Measurements from ENCODE around the gene CRBN. TPM values are rescaled to one million over a fixed set of nuclear protein-coding genes. Genes with fewer than 3 reads are reported as not detected.

CRBN gene
- total and polyA plus RNA-seq, 2 of the 13 experiments (the other 11 are each of a cell fraction or from before 2014, with no cell fraction given), result 30.8 to 36.1 TPM

DNA sequence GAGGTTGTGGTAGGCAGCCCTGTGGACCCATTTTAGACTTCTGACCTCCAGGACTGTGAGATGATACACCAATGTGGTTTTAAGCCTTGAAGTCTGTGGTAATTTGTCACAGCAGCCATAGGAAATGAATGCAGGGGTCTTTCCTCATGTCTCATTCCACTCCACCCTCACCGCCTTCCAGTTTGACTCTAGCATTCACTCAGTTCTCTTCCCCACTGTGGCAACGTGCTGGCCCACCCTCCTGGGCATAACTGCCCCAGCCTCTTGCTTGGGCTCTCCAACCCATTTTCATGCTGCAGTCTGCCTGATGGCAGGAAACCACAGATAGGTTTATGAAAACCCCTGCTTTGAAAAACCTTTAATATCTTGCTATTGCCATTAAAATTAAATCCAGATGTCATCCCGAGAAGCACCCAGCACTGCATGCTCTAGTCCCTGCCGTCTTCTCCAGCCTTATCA, 60.1 kb downstream of the CRBN start (continued):
- TF ChIP-seq ZNF615 (CRISPR knock-in tag; IDR thresholded peaks at IDR 0.05; ENCODE audit: borderline replicate concordance) (no peak), MAFK (conservative IDR thresholded peaks at IDR 0.05 in 1 of 2, IDR thresholded peaks at IDR 0.05 in 1 of 2; ENCODE audit: low read length in 2 of 2) (no peak), ZMYM2 (CRISPR knock-in tag; IDR thresholded peaks at IDR 0.05) (no peak), ZNF136 (CRISPR knock-in tag; IDR thresholded peaks at IDR 0.05; ENCODE audit: low read depth) (no peak), ATF7-NPFF (CRISPR knock-in tag; IDR thresholded peaks at IDR 0.05; ENCODE audit: low read depth) (no peak)
- TF ChIP-seq, protein P1, sequence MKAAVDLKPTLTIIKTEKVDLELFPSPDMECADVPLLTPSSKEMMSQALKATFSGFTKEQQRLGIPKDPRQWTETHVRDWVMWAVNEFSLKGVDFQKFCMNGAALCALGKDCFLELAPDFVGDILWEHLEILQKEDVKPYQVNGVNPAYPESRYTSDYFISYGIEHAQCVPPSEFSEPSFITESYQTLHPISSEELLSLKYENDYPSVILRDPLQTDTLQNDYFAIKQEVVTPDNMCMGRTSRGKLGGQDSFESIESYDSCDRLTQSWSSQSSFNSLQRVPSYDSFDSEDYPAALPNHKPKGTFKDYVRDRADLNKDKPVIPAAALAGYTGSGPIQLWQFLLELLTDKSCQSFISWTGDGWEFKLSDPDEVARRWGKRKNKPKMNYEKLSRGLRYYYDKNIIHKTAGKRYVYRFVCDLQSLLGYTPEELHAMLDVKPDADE (CRISPR knock-in tag; IDR thresholded peaks at IDR 0.05), result no peak
- TF ChIP-seq, protein P2, sequence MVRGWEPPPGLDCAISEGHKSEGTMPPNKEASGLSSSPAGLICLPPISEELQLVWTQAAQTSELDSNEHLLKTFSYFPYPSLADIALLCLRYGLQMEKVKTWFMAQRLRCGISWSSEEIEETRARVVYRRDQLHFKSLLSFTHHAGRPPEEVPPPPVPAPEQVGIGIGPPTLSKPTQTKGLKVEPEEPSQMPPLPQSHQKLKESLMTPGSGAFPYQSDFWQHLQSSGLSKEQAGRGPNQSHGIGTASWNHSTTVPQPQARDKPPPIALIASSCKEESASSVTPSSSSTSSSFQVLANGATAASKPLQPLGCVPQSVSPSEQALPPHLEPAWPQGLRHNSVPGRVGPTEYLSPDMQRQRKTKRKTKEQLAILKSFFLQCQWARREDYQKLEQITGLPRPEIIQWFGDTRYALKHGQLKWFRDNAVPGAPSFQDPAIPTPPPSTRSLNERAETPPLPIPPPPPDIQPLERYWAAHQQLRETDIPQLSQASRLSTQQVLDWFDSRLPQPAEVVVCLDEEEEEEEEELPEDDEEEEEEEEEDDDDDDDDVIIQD (CRISPR knock-in tag; IDR thresholded peaks at IDR 0.05; ENCODE audit: low read depth), result no peak

DNA sequence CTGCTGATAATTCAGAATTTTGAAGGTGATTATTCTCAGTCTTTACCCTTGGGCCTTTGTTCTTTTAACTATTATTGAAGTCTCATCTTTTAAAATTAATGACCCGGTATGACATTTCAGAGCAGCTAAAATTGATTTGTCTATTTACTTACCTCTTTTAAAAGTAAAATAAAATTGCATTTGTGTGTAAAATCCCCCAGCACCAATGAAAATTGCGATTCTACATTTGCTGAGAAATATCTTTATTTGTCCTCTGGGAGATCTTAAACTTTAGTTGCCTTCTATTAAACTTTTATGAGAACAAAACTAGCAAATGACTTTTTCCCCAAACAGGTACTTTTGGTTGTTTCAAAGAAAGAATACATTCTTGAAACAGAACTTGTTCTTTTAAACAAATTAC, 61.8 kb downstream of the CRBN start:
- POLR2A ChIA-PET, result no interaction called here

More for the DNA sequence above, 61.8 kb downstream of the CRBN start:
- TF ChIP-seq ASH2L (IDR thresholded peaks at IDR 0.05; ENCODE audit: insufficient read length, low read depth, low read length) (no peak), ZNF777 (CRISPR knock-in tag; IDR thresholded peaks at IDR 0.05) (no peak), KDM6A (CRISPR knock-in tag; IDR thresholded peaks at IDR 0.05; ENCODE audit: low read depth) (no peak), GTF2F1 (IDR thresholded peaks at IDR 0.05; ENCODE audit: low read length) (no peak), KLF16 (CRISPR knock-in tag; IDR thresholded peaks at IDR 0.05) (no peak), U2AF1 (optimal IDR thresholded peaks at IDR 0.05; ENCODE audit: low read depth, low read length) (no peak), XBP1 (CRISPR knock-in tag; IDR thresholded peaks at IDR 0.05) (no peak), HNRNPUL1 (IDR thresholded peaks at IDR 0.05; ENCODE audit: low read depth, low read length) (no peak), STAG1 (CRISPR knock-in tag; IDR thresholded peaks at IDR 0.05) (no peak), NFRKB (IDR thresholded peaks at IDR 0.05) (no peak)
- TF ChIP-seq, protein P3, sequence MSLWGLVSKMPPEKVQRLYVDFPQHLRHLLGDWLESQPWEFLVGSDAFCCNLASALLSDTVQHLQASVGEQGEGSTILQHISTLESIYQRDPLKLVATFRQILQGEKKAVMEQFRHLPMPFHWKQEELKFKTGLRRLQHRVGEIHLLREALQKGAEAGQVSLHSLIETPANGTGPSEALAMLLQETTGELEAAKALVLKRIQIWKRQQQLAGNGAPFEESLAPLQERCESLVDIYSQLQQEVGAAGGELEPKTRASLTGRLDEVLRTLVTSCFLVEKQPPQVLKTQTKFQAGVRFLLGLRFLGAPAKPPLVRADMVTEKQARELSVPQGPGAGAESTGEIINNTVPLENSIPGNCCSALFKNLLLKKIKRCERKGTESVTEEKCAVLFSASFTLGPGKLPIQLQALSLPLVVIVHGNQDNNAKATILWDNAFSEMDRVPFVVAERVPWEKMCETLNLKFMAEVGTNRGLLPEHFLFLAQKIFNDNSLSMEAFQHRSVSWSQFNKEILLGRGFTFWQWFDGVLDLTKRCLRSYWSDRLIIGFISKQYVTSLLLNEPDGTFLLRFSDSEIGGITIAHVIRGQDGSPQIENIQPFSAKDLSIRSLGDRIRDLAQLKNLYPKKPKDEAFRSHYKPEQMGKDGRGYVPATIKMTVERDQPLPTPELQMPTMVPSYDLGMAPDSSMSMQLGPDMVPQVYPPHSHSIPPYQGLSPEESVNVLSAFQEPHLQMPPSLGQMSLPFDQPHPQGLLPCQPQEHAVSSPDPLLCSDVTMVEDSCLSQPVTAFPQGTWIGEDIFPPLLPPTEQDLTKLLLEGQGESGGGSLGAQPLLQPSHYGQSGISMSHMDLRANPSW (CRISPR knock-in tag; IDR thresholded peaks at IDR 0.05; ENCODE audit: borderline replicate concordance), result no peak
- H3K9ac ChIP-seq (ENCODE audit: insufficient read depth, low read depth, low read length), result no peak overlapping the region
- no TSS peak for BruUV-seq (replicated peaks)
- ATAC-seq, result no peak
- H2AFZ ChIP-seq (ENCODE audit: low read length), result no peak overlapping the region
- no peak for DNase-seq (ENCODE audit: low spot score)
- H3K4me3 ChIP-seq (replicated peaks in 1 of 3; ENCODE audit: insufficient read depth in 1 of 3, low read depth in 2 of 3, low read length in 3 of 3), result no peak overlapping the region
- H3K4me1 ChIP-seq (ENCODE audit: insufficient read depth, low read length), result no peaks in the 10 kb centered on the region
- H4K20me1 ChIP-seq (ENCODE audit: insufficient read depth, low read length), result no peaks in the 10 kb centered on the region
- H3K4me2 ChIP-seq (ENCODE audit: low read depth, low read length), result no peak overlapping the region
- intact Hi-C loops (cut with micrococcal nuclease; ENCODE audit: unreplicated experiment), result no loop called here
- FAIRE-seq, result no peak
- no peaks in the 10 kb centered on the region for H3K9me3 ChIP-seq (ENCODE audit: low read length)
- WGBS (ENCODE audit: low lambda C conversion rate), result 20% methylated on average over 2 of the region's 2 CpGs
- H3K27ac ChIP-seq (ENCODE audit: extremely low read length, insufficient read depth, low read length), result no peak overlapping the region
- in situ Hi-C loops (cut with HindIII; ENCODE audit: extremely low pct_ligation_motif_present, low pct_unique_long_range_greater_than_20kb), result no loop called here
- 0 out of 5 replicates have a peak, but pooled peaks cover 0 to 3% of the 10 kb centered on the region in 2 experiments for H3K27me3 ChIP-seq (ENCODE audit: control insufficient read depth in 1 of 2, insufficient read depth in 2 of 2, low read length in 2 of 2)
- no peaks in the 10 kb centered on the region for H3K79me2 ChIP-seq (ENCODE audit: insufficient read depth, low read length)
- CTCF ChIA-PET (ENCODE audit: low intra/inter-chr PET ratio, low total read pairs), result no interaction called here
- H3K36me3 ChIP-seq (replicated peaks in 1 of 2; ENCODE audit: control insufficient read depth in 1 of 2, insufficient read depth in 2 of 2, low read length in 2 of 2), result no peaks in the 10 kb centered on the region

Data from HepG2 (cell line).